Caki2 (cell line): Measurements from ENCODE around the gene P4HB. TPM values are rescaled to one million over a fixed set of nuclear protein-coding genes. Genes with fewer than 3 reads are reported as not detected.
A peak's percentile ranks its signal among the peaks of the same experiment; 100 is the strongest.

Source experiments
- DNase-seq: peaks from one replicate; pipeline ENCODE4 v3.0.0-alpha.2; 2015; ENCODE audit warnings: low read depth
- in situ Hi-C: cut with HindIII; loops from 2 replicates; pipeline ENCODE4 v1.10.0; 2016; ENCODE audit warnings: low sequenced_read_pairs, low pct_unique_long_range_greater_than_20kb, mixed read lengths
- total RNA-seq: library from RNA; depleted of rRNA; stranded (reverse); fragments of >200 nt; shearing (Covaris generic); gene quantifications from 2 replicates; pipeline ENCODE4 v1.2.3, GENCODE V29; 2014; ENCODE audit warnings: low replicate concordance

The P4HB gene
- total RNA-seq, 1 experiment from 2014 or later: 796 TPM

DNA sequence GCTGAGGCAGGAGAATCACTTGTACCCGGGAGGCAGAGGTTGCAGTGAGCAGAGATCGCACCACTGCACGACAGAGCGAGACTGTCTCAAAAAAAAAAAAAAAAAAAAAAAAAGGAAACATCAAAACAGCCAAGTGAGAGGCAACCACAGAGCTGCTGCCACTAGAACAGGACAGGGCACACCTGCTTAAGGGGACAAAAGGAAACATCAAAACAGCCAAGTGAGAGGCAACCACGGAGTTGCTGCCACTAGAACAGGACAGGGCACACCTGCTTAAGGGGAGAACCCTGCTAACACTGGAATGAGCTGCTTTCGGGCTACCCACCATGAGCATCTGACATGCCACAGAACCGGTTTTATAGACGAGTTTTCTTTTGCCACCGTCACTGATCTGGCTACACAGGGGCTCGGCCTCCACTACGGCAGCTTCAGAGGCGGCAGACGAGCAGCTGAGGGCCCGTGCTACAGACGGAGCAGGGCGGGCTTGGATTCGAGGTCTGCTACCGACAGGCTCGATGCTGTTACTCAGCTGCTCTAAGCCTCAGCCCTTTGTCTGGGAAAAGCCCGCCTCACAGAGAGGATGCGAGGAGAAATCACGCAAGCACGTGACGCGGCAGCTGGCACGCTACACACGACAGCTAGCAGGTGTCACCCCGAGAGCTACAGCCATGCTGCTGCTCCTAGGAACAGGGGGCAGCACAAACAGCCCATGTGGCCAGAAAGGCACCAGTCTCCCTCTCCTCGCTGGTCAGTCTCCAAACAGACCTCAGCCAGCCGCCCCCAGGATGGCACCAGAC lies 2.0 kb downstream of the P4HB start:
- in situ Hi-C loops: no loop called here
- no peak for DNase-seq

- DNase-seq: no peak
- in situ Hi-C loops: no loop called here
These were observed 5.2 kb downstream of the P4HB start for GRCh38 chr17:81854974-81855774.

GRCh38 chr17:81852237-81852636 lies 8.1 kb downstream of the P4HB start:
- DNase-seq: no peak
- in situ Hi-C loops: no loop called here

DNA sequence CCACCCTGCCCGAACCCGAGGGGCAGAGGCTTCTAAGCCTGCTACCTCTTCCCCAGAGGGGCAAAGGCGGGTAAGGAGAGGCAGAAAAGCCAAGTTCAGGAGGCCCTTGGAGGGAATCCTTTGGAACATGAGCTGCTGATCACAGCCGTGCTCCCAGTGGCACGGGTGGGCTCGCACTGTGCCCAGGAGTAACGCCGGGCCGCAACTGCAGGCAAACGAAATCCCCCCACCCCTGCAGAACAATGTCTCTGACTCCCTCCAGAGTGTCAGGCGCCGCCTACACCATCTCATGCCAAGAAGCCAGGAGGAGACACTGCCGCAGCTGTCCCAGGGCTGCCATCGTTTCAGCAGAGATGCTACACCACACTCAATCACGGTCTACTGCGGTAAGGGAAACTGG lies 8.9 kb downstream of the P4HB start:
- in situ Hi-C loops: no loop called here
- DNase-seq: no peak

- in situ Hi-C loops: no loop called here
- DNase-seq: no peak
These were observed 10.9 kb downstream of the P4HB start for GRCh38 chr17:81849457-81849856.

DNA sequence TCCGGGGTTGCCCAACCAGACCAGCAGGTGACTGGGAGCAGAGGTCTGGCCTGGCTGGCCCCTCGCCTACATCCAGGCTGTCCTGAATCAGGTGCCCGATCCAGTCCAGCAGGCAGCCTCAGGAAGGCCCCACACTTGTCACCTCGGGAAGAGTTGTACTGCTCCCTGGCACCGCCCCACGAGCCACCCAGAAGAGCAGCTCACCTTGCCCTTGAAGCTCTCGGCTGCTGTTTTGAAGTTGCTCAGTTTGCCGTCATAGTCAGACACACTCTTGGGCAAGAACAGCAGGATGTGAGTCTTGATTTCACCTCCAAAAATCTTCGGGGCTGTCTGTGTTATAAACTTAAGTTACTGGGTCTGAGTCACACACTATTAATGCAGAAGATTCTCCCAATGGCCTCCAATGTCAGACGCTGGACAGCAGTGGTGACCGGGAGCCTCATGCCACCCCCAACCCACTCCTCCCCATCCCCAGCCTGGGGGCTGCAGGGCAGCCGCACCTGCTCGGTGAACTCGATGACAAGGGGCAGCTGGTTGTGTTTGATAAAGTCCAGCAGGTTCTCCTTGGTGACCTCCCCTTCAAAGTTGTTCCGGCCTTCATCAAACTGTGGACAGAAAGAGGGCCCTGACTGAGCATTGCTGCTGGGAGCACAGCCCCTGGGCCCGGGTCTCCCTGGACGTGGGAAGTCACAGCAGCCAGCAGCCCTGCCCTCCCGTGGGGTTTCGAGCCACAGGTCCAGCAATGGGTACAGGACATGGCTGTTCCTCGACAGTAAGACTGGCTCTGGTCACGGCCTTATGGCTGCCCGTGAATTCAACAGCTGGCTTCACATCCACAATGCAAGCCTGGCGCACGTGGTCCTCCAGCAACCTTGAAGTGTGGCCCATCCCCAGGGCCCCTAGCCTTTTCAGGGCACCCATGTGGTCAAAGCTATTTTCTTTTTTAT lies 13.3 kb downstream of the P4HB start:
- no peak for DNase-seq
- in situ Hi-C loops: no loop called here

GRCh38 chr17:81845881-81846742 lies 14.2 kb downstream of the P4HB start:
- in situ Hi-C loops: no loop called here
- DNase-seq: no peak

DNA sequence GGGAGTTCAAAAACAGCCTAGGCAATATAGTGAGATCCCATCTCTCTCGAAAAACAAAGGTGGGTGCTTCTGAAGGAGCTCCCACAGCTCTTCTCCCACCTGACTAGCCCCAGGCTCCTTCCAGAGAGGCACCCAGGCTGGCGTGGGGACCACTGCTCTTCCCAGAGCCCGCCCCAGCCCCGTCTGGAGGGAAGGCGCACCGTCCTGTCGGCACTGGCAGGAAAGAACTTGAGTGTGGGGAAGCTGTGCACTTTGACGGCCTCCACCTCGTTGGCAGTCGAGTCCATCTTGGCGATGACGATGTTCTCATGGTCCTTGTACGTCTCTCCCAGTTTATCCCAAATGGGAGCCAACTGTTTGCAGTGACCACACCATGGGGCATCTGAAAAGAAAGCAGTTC lies 15.0 kb downstream of the P4HB start:
- DNase-seq: no peak
- in situ Hi-C loops: no loop called here

GRCh38 chr17:81844887-81845286 lies 15.4 kb downstream of the P4HB start:
- no peak for DNase-seq
- in situ Hi-C loops: no loop called here

DNA sequence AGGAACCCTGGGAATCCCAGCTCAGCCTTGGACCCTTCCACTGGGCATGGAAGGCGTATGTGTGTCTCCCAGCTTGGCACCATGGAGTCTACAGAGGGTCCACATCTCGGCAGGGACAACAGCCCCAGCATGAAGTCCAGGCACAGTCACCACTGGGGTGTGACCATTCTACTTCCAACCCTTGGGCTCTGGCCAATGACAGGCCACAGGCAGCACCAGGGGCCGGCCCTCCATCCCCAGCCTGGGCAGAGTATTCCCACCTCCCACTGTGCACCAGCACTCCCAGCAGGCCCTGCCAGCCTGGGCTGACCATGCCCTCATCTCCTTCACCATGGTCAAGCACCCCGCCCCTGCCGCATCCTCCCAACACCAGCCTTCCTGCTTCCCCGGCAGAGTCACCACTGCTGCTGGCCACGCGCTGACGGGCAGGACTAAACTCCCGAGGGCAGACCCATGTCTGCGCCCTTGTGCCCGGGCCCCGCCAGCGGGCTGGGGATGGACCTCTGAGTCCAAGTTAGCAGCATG lies 15.9 kb downstream of the P4HB start:
- DNase-seq: peak; percentile 37
- in situ Hi-C loops: no loop called here

- in situ Hi-C loops: no loop called here
These were observed 16.5 kb downstream of the P4HB start for GRCh38 chr17:81843713-81844326.

GRCh38 chr17:81842725-81843504 lies 17.4 kb downstream of the P4HB start:
- DNase-seq: no peak
- in situ Hi-C loops: no loop called here

More at GRCh38 chr17:81843713-81844326, 16.5 kb downstream of the P4HB start:
- no peak for DNase-seq

DNA sequence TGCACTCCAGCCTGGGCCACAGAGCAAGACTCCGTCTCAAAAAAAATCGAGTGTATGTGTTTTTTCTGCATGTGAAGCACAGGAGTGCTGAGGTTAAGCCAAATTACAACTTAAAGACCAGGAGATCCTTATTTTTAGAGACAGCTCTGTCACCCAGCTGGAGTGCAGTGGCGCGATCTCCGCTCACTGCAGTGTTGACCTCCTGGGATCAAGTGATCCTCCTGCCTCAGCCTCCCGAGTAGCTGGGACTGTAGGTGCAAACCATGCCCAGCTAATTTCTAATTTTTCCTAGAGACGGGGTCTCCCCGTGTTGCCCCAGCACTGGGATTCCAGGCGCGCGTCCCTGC lies 18.0 kb downstream of the P4HB start:
- DNase-seq: no peak
- in situ Hi-C loops: no loop called here

- in situ Hi-C loops: no loop called here
- DNase-seq: no peak
These were observed 18.5 kb downstream of the P4HB start for GRCh38 chr17:81841866-81842265.

DNA sequence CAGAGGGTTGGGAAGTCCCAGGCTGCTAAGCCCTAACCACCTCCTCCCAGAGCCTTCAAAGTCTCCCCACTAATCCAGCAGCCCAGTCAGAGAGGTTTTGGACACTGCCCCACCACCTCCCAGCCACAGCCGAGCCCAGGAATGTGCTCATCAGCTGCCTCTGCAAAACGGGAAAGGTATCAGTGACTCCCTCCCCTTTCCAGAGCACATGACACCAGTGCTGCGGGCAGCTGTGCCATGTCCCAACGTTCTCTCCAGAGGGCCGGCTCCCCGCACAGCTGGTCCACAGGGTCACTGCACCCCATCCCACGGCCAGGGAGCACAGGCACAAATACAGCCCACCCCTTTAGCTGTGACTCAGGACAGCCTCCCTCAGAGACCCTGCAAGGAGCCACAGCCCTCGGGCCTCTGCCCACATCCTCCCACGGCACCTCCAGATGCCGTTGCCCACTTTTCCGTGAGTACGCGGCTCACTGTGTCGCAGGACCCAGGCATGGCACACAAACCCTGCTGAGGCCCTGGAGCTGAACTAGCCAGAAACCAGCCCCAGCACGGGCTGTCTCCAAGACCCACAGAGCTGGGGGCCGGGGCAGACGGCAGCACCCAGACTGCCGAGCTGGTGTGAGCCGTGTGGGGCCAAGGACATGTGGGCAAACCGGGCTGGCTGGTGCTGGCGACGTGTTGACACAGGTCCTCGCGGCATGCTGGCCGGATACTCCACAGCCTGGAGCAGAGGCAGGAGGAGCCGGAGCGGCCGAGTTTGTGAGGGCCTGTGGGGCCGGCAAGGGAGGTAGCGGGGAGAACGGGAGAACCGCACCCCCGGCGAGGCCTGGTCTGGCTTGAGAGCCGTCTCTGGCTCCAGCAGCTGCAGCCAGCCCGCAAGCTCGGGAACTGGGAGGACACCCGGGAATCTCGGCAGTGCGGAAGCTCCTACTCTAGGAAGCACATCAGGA lies 19.2 kb downstream of the P4HB start:
- in situ Hi-C loops: no loop called here
- no peak for DNase-seq
